GM23338 (cell line): ENCODE measurements around the gene BCAP31. TPM values are rescaled to one million over a fixed set of nuclear protein-coding genes. Genes with fewer than 3 reads are reported as not detected.

Experiments used
- ATAC-seq: fragments of 200-7000 bp; cut with Tn5 transposase; 3 replicates; pipeline ENCODE4 v1.9.1; 2020
- DNase-seq: peaks from one replicate; pipeline ENCODE4 v3.0.0-alpha.2; 2015; ENCODE audit warnings: low spot score
- H2AFZ ChIP-seq: fragments of 200-600 bp; sonication (generic); 2 replicates; pipeline ENCODE4 v1.8.0; 2016; ENCODE audit warnings: antibody characterized with exemption, mild to moderate bottlenecking, moderate library complexity
- H3F3A ChIP-seq: fragments of 200-600 bp; sonication (generic); replicated peaks from 2 replicates; pipeline ENCODE4 v1.8.0; 2017; ENCODE audit warnings: antibody characterized with exemption, mixed run types, low read depth
- H3K27ac ChIP-seq: fragments of 200-600 bp; sonication (generic); 2 replicates; pipeline ENCODE4 v1.6.1; 2016; ENCODE audit warnings: low read depth
- H3K27me3 ChIP-seq: fragments of 200-600 bp; sonication (generic); 2 replicates; pipeline ENCODE4 v1.8.0; 2016; ENCODE audit warnings: mild to moderate bottlenecking, mixed run types, moderate library complexity; ENCODE audit not compliant: insufficient read depth
- H3K36me3 ChIP-seq: fragments of 200-600 bp; sonication (generic); 2 replicates; pipeline ENCODE4 v1.8.0; 2016; ENCODE audit warnings: mild to moderate bottlenecking; ENCODE audit not compliant: insufficient read depth
- H3K4me1 ChIP-seq: fragments of 200-600 bp; sonication (generic); 2 replicates; pipeline ENCODE4 v1.8.0; 2016; ENCODE audit warnings: mild to moderate bottlenecking, moderate library complexity; ENCODE audit not compliant: insufficient read depth
- H3K4me2 ChIP-seq: fragments of 200-600 bp; sonication (generic); 2 replicates; pipeline ENCODE4 v1.7.1; 2017; ENCODE audit warnings: mixed run types
- H3K4me3 ChIP-seq: fragments of 200-600 bp; sonication (generic); 2 replicates; pipeline ENCODE4 v1.6.1; 2016; ENCODE audit warnings: mixed run types
- H3K79me2 ChIP-seq: fragments of 200-600 bp; sonication (generic); replicated peaks from 2 replicates; pipeline ENCODE4 v1.8.0; 2017; ENCODE audit warnings: mild to moderate bottlenecking; ENCODE audit not compliant: insufficient read depth
- H3K9me2 ChIP-seq: fragments of 200-600 bp; sonication (generic); 2 replicates; pipeline ENCODE4 v1.8.0; 2017; ENCODE audit not compliant: insufficient read depth
- H4K20me1 ChIP-seq: fragments of 200-600 bp; sonication (generic); replicated peaks from 2 replicates; pipeline ENCODE4 v1.8.0; 2017; ENCODE audit warnings: mild to moderate bottlenecking; ENCODE audit not compliant: insufficient read depth
- H3K27ac Mint-ChIP-seq: 2 replicates; pipeline ENCODE4 v1.8.0; 2020; ENCODE audit warnings: inconsistent platforms, mild to moderate bottlenecking, moderate library complexity, mixed read lengths
- H3K27me3 Mint-ChIP-seq: 3 replicates; pipeline ENCODE4 v1.8.0; 2022; ENCODE audit warnings: low read depth, mild to moderate bottlenecking, moderate library complexity, mixed read lengths, inconsistent platforms; ENCODE audit not compliant: insufficient read depth, poor library complexity
- H3K36me3 Mint-ChIP-seq: 3 replicates; pipeline ENCODE4 v1.8.0; 2021; ENCODE audit warnings: low read depth, mild to moderate bottlenecking, inconsistent platforms, moderate library complexity, mixed read lengths
- H3K4me1 Mint-ChIP-seq: 3 replicates; pipeline ENCODE4 v1.8.0; 2020; ENCODE audit warnings: mild to moderate bottlenecking, inconsistent platforms, mixed read lengths
- H3K4me3 Mint-ChIP-seq: 3 replicates; pipeline ENCODE4 v1.8.0; 2021; ENCODE audit warnings: moderate library complexity, mild to moderate bottlenecking, inconsistent platforms, mixed read lengths
- H3K9me3 Mint-ChIP-seq: 3 replicates; pipeline ENCODE4 v1.8.0; 2020; ENCODE audit warnings: moderate library complexity, mild to moderate bottlenecking, inconsistent platforms, mixed read lengths
- EZH2 ChIP-seq: fragments of 200-600 bp; sonication (generic); IDR thresholded peaks from one replicate; pipeline ENCODE4 v1.8.0; 2017; ENCODE audit warnings: antibody characterized with exemption, mild to moderate bottlenecking, low read depth; ENCODE audit not compliant: unreplicated experiment
- EZH2phosphoT487 ChIP-seq: fragments of 200-600 bp; sonication (generic); IDR thresholded peaks from one replicate; pipeline ENCODE4 v1.8.1; 2018; ENCODE audit warnings: antibody characterized with exemption; ENCODE audit not compliant: unreplicated experiment
- JUNB ChIP-seq: IDR thresholded peaks from one replicate; pipeline ENCODE4 v1.6.1; 2016; ENCODE audit warnings: antibody characterized with exemption; ENCODE audit not compliant: unreplicated experiment
- NANOG ChIP-seq: IDR thresholded peaks from 2 replicates; pipeline ENCODE4 v1.6.1; 2016; ENCODE audit warnings: antibody characterized with exemption, borderline replicate concordance
- POLR2AphosphoS5 ChIP-seq: IDR thresholded peaks from 2 replicates; pipeline ENCODE4 v1.6.1; 2016; ENCODE audit warnings: antibody characterized with exemption, low read depth
- STAT1 ChIP-seq: IDR thresholded peaks from one replicate; pipeline ENCODE4 v1.6.1; 2016; ENCODE audit warnings: antibody characterized with exemption; ENCODE audit not compliant: unreplicated experiment
- ZNF462 ChIP-seq: fragments of 250-450 bp; sonication (Bioruptor Pico); IDR thresholded peaks from 2 replicates; pipeline ENCODE4 v1.5.0; 2020; ENCODE audit warnings: mild to moderate bottlenecking, moderate library complexity
- polyA plus RNA-seq: library from polyadenylated mRNA; unstranded; fragments of >200 nt; fragmentation: Nextera tagmentation; extraction: Ambion mirVana; gene quantifications from 2 replicates; pipeline ENCODE4 v1.2.1, GENCODE V29; 2016
- total RNA-seq: library from RNA; depleted of rRNA; stranded (reverse); fragments of >200 nt; shearing (Covaris generic); gene quantifications from 2 replicates; pipeline ENCODE4 v1.2.3, GENCODE V29; 2014
- TF ChIP-seq, protein P1 (sequence below), 2 experiments: fragments of 200-600 bp in 1 of 2; sonication (generic) in 1 of 2; conservative IDR thresholded peaks; 2 replicates each; pipeline versions ENCODE4 v1.5.1 to v1.6.1; 2016 to 2017; ENCODE audit warnings: antibody characterized with exemption in 2 of 2, low read depth in 2 of 2, mild to moderate bottlenecking in 2 of 2, moderate library complexity in 1 of 2
- TF ChIP-seq, protein P2 (sequence below): IDR thresholded peaks from 2 replicates; pipeline ENCODE4 v1.6.1; 2016; ENCODE audit warnings: antibody characterized with exemption

BCAP31 gene
- total and polyA plus RNA-seq, 2 experiments from 2014 or later = 85.0 to 145 TPM

DNA sequence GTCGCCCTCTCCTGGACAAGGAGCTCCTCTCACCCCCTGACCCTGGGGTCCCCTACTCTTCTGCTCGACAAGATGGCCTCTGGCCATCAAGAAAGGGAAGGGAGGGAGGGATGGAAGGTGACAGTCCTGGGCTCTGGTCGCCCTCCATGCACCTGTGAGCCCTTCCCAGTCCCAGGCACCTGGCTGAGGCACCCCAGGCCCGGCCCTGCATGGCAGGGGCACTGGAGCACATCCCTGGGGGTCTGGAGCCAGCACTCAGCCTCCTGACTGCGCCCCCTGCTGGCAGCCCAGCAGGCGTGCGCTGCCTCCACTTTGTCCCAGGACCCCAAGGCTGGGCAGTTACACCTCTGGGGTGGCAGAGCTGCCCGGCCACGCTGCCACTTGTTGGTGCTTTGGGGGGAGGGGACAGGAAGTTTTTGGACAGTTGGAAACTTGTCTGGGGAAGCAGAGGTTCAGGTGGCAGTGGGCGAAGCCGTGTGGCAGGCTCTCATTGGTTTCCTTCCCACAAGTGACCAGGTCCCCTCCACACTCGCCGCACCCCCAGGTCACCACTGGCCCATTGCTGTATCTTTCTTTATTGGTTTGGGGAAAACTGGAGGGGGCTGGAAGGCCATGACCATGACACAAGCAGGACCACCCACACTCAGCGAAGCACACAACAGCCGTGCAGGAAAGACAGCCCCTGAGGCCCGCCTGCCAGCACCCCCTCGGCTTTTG is 54.9 kb downstream of the BCAP31 start:
- H3K4me3 ChIP-seq = no peak overlapping the region
- H3K9me2 ChIP-seq = no peaks in the 10 kb centered on the region
- H3K4me1 ChIP-seq = no peaks in the 10 kb centered on the region
- Mint-ChIP-seq H3K9me3 (no peaks in the 10 kb centered on the region), H3K4me3 (no peak overlapping the region), H3K27me3 (peaks cover 11% of the 10 kb centered on the region), H3K36me3 (no peaks in the 10 kb centered on the region; the same call in 1 of the 3 replicates), H3K27ac (no peak overlapping the region), H3K4me1 (peaks cover 9% of the 10 kb centered on the region)
- ATAC-seq (peak; percentile 68), DNase-seq (no peak)
- no peaks in the 10 kb centered on the region for H3F3A ChIP-seq
- H3K4me2 ChIP-seq = no peak overlapping the region
- no peaks in the 10 kb centered on the region for H4K20me1 ChIP-seq
- 0 out of 2 replicates have a peak, but pooled peaks cover 2% of the 10 kb centered on the region for H3K27me3 ChIP-seq
- no peaks in the 10 kb centered on the region for H3K36me3 ChIP-seq
- H3K27ac ChIP-seq = no peak overlapping the region
- H3K79me2 ChIP-seq = no peaks in the 10 kb centered on the region
- TF ChIP-seq EZH2phosphoT487 = no peak
- TF ChIP-seq, protein P1, sequence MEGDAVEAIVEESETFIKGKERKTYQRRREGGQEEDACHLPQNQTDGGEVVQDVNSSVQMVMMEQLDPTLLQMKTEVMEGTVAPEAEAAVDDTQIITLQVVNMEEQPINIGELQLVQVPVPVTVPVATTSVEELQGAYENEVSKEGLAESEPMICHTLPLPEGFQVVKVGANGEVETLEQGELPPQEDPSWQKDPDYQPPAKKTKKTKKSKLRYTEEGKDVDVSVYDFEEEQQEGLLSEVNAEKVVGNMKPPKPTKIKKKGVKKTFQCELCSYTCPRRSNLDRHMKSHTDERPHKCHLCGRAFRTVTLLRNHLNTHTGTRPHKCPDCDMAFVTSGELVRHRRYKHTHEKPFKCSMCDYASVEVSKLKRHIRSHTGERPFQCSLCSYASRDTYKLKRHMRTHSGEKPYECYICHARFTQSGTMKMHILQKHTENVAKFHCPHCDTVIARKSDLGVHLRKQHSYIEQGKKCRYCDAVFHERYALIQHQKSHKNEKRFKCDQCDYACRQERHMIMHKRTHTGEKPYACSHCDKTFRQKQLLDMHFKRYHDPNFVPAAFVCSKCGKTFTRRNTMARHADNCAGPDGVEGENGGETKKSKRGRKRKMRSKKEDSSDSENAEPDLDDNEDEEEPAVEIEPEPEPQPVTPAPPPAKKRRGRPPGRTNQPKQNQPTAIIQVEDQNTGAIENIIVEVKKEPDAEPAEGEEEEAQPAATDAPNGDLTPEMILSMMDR (conservative IDR thresholded peaks at IDR 0.05; ENCODE audit: low read depth in 2 of 2) = peak; percentile 73 to 76
- H2AFZ ChIP-seq = no peak overlapping the region

DNA sequence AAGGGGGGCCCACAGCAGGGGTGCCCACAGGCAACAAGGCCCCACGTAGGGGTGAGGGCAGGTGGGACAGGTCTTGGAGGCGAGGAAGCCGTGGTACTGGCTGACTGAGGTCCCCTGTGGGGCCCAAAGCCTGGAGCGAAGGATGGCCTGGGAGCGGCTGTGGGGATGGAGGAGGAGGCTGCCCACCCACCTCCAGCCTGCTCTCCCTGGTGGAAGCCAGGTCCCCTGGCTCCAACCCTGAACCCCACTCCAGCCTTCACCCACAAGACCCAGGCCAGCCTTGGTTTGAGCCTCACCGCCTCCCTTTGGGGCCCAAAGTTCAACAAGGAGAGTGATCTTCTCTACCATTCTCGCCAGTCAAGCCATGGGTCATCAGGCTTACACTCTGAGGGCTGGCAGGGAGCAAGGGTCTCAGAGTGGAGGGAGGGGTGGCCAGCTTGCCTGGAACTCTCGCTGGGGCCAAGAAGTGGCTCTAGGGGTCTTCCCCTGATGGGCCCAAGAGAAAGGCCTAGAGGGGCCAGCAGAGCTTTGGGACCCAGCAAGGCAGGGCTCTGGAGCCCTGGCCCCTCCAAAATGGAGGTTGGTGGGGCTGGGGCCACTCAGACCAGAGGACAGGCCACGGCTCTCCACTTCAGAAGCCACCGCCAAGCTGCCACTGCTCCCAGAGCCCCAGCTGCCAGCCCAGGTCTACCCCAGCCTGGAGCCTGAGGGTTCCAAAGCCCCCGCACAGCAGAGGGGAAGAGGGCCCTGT is 55.6 kb downstream of the BCAP31 start:
- no peak for ATAC-seq
- TF ChIP-seq STAT1 = no peak
- no peak for TF ChIP-seq JUNB
- TF ChIP-seq, protein P2, sequence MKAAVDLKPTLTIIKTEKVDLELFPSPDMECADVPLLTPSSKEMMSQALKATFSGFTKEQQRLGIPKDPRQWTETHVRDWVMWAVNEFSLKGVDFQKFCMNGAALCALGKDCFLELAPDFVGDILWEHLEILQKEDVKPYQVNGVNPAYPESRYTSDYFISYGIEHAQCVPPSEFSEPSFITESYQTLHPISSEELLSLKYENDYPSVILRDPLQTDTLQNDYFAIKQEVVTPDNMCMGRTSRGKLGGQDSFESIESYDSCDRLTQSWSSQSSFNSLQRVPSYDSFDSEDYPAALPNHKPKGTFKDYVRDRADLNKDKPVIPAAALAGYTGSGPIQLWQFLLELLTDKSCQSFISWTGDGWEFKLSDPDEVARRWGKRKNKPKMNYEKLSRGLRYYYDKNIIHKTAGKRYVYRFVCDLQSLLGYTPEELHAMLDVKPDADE = no peak
- TF ChIP-seq ZNF462 (CRISPR knock-in tag) = no peak
- TF ChIP-seq POLR2AphosphoS5 = no peak
- no peak for TF ChIP-seq EZH2
- no peak for TF ChIP-seq NANOG

More for the DNA sequence above, 55.6 kb downstream of the BCAP31 start:
- H4K20me1 ChIP-seq = no peaks in the 10 kb centered on the region
- no peak overlapping the region for H2AFZ ChIP-seq
- H3K27me3 ChIP-seq = no peaks in the 10 kb centered on the region
- H3K36me3 ChIP-seq = no peaks in the 10 kb centered on the region
- H3K4me1 Mint-ChIP-seq = peaks cover 6% of the 10 kb centered on the region; the same call in 2 of the 3 replicates
- H3K36me3 Mint-ChIP-seq = no peaks in the 10 kb centered on the region; the same call in 1 of the 3 replicates
- H3K27me3 Mint-ChIP-seq = peaks cover 7% of the 10 kb centered on the region
- H3K27ac Mint-ChIP-seq = no peak overlapping the region
- no peak overlapping the region for H3K4me2 ChIP-seq
- H3K4me3 Mint-ChIP-seq = no peak overlapping the region
- H3K79me2 ChIP-seq = no peaks in the 10 kb centered on the region
- DNase-seq = peak; percentile 62
- H3K4me3 ChIP-seq = no peak overlapping the region
- no peaks in the 10 kb centered on the region for H3K9me2 ChIP-seq
- no peaks in the 10 kb centered on the region for H3F3A ChIP-seq
- no peaks in the 10 kb centered on the region for H3K9me3 Mint-ChIP-seq
- H3K4me1 ChIP-seq = no peaks in the 10 kb centered on the region
- H3K27ac ChIP-seq = no peak overlapping the region
